ENCODE data around the gene FBLN2.

Gene FBLN2

GRCh38 chr3:13605555-13605954 lies 56.6 kb downstream of the FBLN2 start:
- no peak for DNase-seq (ENCODE audit: low read depth)

GRCh38 chr3:13607821-13608597 lies 59.1 kb downstream of the FBLN2 start:
- no peak for DNase-seq (ENCODE audit: low read depth)

GRCh38 chr3:13608969-13609725 lies 60.2 kb downstream of the FBLN2 start:
- no peak for DNase-seq (ENCODE audit: low read depth)

- no peak for DNase-seq (ENCODE audit: low read depth)
Measured at GRCh38 chr3:13610006-13610570, 61.2 kb downstream of the FBLN2 start.

- DNase-seq (ENCODE audit: low read depth) = no peak
Measured at GRCh38 chr3:13611221-13611620, 62.3 kb downstream of the FBLN2 start.

- no peak for DNase-seq (ENCODE audit: low read depth)
Measured at GRCh38 chr3:13612829-13613228, 63.9 kb downstream of the FBLN2 start.

- no peak for DNase-seq (ENCODE audit: low read depth)
Measured at GRCh38 chr3:13613343-13614190, 64.6 kb downstream of the FBLN2 start.

GRCh38 chr3:13614607-13615006 lies 65.7 kb downstream of the FBLN2 start:
- no peak for DNase-seq (ENCODE audit: low read depth)

- DNase-seq (ENCODE audit: low read depth) = no peak
Measured at GRCh38 chr3:13615019-13615528, 66.1 kb downstream of the FBLN2 start.

GRCh38 chr3:13616359-13616758 lies 67.4 kb downstream of the FBLN2 start:
- no peak for DNase-seq (ENCODE audit: low read depth)

- no peak for DNase-seq (ENCODE audit: low read depth)
Measured at GRCh38 chr3:13617097-13617738, 68.3 kb downstream of the FBLN2 start.

GRCh38 chr3:13617981-13618380 lies 69.1 kb downstream of the FBLN2 start:
- no peak for DNase-seq (ENCODE audit: low read depth)

- no peak for DNase-seq (ENCODE audit: low read depth)
Measured at GRCh38 chr3:13618836-13619235, 69.9 kb downstream of the FBLN2 start.

- DNase-seq (ENCODE audit: low read depth) = no peak
Measured at GRCh38 chr3:13619661-13620230, 70.8 kb downstream of the FBLN2 start.

- no peak for DNase-seq (ENCODE audit: low read depth)
Measured at GRCh38 chr3:13620281-13620680, 71.4 kb downstream of the FBLN2 start.

- no peak for DNase-seq (ENCODE audit: low read depth)
Measured at GRCh38 chr3:13620776-13621365, 71.9 kb downstream of the FBLN2 start.

- peak; percentile 26 for DNase-seq (ENCODE audit: low read depth)
Measured at GRCh38 chr3:13621381-13622221, 72.7 kb downstream of the FBLN2 start.

GRCh38 chr3:13622356-13622755 lies 73.4 kb downstream of the FBLN2 start:
- no peak for DNase-seq (ENCODE audit: low read depth)

GRCh38 chr3:13623101-13623654 lies 74.3 kb downstream of the FBLN2 start:
- no peak for DNase-seq (ENCODE audit: low read depth)
